NCI-H524 (cell line): ENCODE data around the gene OR2AK2.

Experiments used
- DNase-seq, 2 experiments: peaks; one replicate each; lab custom pipeline; 2025; lab: John Stamatoyannopoulos, UW

OR2AK2 gene, protein sequence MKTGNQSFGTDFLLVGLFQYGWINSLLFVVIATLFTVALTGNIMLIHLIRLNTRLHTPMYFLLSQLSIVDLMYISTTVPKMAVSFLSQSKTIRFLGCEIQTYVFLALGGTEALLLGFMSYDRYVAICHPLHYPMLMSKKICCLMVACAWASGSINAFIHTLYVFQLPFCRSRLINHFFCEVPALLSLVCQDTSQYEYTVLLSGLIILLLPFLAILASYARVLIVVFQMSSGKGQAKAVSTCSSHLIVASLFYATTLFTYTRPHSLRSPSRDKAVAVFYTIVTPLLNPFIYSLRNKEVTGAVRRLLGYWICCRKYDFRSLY

GRCh38 chr1:247964933-247965332 is at the start of gene OR2AK2:
Gene OR2AK2 (plus strand): TSS chr1:247965233. CDS start chr1:247965377, 144 bp downstream.
- no peak for DNase-seq

- no peak for DNase-seq
Measured at GRCh38 chr1:247919952-247920351, 45.1 kb upstream of the OR2AK2 start, which contains the start of gene OR2T8. Gene OR2T8 (plus strand): TSS chr1:247920252. CDS start chr1:247921018, 766 bp downstream.

- no peak for DNase-seq
Measured at GRCh38 chr1:247923941-247924340, 41.1 kb upstream of the OR2AK2 start.

GRCh38 chr1:247924868-247925267 is 40.2 kb upstream of the OR2AK2 start, which contains the start of gene OR2AJ1:
Gene OR2AJ1 (plus strand): TSS chr1:247924889. CDS start chr1:247933769, 8,880 bp downstream.
- DNase-seq: no peak

DNA sequence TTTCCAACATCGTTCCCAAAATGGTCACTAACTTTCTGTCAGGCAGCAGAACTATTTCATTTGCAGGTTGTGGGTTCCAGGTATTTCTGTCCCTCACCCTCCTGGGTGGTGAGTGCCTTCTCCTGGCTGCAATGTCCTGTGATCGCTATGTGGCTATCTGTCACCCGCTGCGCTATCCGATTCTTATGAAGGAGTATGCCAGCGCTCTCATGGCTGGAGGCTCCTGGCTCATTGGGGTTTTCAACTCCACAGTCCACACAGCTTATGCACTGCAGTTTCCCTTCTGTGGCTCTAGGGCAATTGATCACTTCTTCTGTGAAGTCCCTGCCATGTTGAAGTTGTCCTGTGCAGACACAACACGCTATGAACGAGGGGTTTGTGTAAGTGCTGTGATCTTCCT is 31.0 kb upstream of the OR2AK2 start:
- no peak for DNase-seq

DNA sequence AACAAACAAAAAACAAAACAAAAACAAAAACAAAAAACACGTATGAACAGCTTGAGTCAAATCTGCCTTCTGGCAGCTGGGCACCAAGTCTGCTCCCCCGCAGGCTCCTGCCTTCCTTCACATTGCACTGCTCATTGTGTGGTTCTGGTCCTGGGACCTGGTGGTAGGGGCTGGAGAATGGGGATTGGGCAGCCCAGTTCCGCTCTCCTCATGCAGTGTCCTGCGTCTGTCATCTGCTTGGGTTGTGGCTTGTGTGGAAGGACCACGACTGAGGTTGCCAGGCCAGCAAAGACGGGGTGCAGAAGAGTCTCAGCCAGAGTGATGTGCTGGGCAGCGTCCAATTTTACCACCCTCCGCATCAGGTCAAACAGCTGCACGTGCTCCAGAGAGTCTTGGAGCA is 29.3 kb upstream of the OR2AK2 start:
- no peak for DNase-seq

GRCh38 chr1:247936415-247936814 is 28.6 kb upstream of the OR2AK2 start:
- no peak for DNase-seq

DNA sequence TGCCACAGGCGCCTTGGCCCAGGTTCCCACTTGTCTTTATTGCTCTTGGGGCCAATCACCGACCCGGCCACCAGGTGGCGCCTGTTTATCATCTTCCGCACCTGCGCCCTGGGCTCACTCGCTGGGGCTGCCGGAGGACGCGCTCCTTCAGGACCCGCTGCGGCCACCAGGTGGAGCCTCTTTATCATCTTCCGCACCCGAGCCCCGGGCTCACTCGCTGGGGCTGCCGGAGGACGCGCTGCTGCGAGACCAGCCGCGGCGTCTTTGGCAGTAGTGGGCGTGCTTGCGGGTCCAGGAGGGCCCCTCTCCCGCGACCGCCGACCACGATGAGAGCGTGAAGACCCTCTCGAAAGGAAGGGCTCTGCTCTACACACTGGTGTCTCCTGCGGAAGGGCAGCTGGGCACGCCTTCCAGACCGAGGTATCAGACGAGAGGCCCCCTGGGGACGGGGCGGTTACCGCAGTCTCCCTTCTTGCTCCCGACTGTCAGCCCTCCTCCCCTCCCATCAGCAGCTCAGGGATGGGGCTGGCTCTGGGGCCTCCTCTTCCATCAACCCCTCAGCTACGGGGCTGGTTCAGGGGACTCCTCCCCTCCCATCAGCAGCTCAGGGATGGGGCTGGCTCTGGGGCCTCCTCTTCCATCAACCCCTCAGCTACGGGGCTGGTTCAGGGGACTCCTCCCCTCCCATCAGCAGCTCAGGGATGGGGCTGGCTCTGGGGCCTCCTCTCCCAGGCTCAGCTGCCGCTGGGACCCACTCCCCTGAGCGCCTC is 27.9 kb upstream of the OR2AK2 start:
- peak; percentile 62 to 78 for DNase-seq

- DNase-seq: no peak
Measured at GRCh38 chr1:247942624-247943023, 22.4 kb upstream of the OR2AK2 start.

DNA sequence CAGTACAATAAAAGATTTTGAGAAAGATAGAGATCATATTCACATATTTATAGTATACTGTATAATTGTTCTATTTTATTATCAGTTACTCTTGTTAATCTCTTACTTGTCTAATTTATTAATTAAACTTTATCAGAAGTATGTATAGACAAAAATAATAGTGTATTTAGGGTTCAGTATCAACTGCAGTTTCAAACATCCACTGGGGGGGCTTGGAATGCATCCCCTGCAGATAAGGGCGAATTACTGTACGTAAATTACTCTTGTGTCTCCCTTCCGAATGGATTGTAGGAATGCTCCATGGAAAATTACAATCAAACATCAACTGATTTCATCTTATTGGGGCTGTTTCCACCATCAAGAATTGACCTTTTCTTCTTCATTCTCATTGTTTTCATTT is 16.5 kb upstream of the OR2AK2 start, which contains the start of gene OR2L8:
TSS of gene OR2L8 (plus strand) at position 301 of the 400 bp plus-strand sequence. CDS start at position 301, 0 bp downstream.
- DNase-seq: no peak

GRCh38 chr1:247953408-247953807 is 11.6 kb upstream of the OR2AK2 start:
- DNase-seq: no peak

GRCh38 chr1:247961791-247962190 is 3.2 kb upstream of the OR2AK2 start:
- no peak for DNase-seq

- DNase-seq: no peak
Measured at GRCh38 chr1:247962911-247963588, 2.0 kb upstream of the OR2AK2 start.

- DNase-seq: no peak
Measured at GRCh38 chr1:247966532-247967204, 1.6 kb downstream of the OR2AK2 start.

DNA sequence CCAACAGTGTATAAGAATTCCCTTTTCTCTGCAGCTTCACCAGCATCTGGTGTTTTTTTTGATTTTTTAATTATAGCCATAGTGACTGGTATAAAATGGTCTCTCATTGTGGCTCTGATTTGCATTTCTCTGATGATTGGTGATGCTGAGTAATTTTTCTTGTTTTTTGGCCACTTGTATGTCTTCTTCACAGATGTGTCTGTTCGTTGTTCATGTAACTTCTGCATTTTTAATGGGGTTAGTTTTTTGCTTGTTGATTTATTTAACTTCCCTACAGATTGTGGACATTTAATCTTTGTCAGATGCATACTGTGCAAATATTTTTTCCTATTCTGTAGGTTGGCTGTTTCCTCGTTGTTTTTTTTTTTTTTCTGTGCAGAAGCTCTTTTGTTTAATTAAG is 28.0 kb downstream of the OR2AK2 start:
- DNase-seq: no peak

DNA sequence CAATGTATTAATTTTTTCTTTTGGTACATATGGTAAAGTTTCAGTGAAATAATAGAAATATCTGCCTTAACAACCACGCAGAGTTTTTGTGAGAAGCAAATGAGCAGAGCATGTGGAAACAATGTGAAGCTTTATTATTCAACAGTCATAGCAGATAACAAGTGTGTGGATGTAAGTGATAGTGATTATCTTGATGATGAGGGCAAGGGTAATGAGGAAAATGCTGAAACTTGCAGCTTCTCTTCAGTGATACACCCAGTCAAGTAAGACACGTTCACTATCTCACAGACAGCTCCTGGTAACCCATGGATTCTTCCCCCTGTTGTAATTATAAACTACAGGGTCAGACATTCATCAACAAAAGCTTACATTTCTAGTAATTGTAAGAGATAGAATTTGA is 33.8 kb downstream of the OR2AK2 start:
- DNase-seq: no peak

GRCh38 chr1:248000169-248000568 is 35.1 kb downstream of the OR2AK2 start:
- DNase-seq: no peak

- DNase-seq: no peak
Measured at GRCh38 chr1:248007778-248008177, 42.7 kb downstream of the OR2AK2 start.

DNA sequence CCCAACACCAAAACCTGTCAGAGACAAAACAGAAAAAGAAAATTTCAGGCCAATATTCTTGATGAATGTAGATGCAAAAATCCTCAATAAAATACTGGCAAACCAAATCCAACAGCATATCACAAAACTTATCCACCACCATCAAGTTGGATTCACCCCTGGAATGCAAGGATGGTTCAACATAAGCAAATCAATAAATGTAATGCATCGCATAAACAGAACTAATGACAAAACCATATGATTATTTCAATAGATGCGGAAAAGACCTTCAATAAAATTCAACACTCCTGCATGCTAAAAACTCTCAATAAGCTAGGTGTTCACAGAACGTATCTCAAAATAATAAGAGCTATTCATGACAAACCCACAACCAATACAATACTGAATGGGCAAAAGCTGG is 44.6 kb downstream of the OR2AK2 start:
- DNase-seq: no peak

- DNase-seq: no peak
Measured at GRCh38 chr1:248013229-248013710, 48.2 kb downstream of the OR2AK2 start, which contains the start of gene OR2L5. Gene OR2L5 (plus strand): TSS chr1:248013660. CDS start chr1:248021948, 8,288 bp downstream.

DNA sequence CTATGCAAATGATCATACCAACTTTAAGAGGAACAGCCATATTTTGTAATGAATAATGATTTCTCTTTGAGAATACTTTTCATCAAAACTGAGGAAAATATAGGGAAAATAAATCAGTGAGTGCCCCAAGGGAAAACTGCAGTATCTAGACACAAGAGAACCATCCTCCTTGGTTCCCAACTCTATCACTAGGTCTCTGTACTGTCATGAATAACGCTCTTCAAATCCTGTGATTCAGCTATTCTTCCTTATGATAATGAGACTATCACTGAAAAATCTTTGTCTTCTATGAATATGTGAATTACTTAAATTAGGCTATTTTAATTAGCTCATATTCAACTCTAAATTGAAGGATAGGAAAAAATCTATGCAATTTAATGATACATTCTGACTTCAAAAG is 50.8 kb downstream of the OR2AK2 start:
- DNase-seq: no peak
